Gastroesophageal sphincter (tissue), 3 donors: ENCODE data around the gene CDKL2.

Experiments used
- EP300 ChIP-seq: sonication (generic); formaldehyde crosslinking; IDR thresholded peaks from one replicate; pipeline ENCODE4 v1.6.1; 2017; ENCODE audit warnings: antibody characterized with exemption, mild to moderate bottlenecking
- POLR2A ChIP-seq, 2 donors: fragments of 450-650 bp; IDR thresholded peaks; one replicate each; pipeline ENCODE4 v1.6.1; 2017; ENCODE audit warnings: antibody characterized with exemption in 2 of 2, mild to moderate bottlenecking in 2 of 2, moderate library complexity in 1 of 2
- POLR2AphosphoS5 ChIP-seq: sonication (generic); formaldehyde crosslinking; IDR thresholded peaks from one replicate; pipeline ENCODE4 v1.6.1; 2017; ENCODE audit warnings: antibody characterized with exemption
- TF ChIP-seq, protein P1 (sequence below), 4 experiments: fragments of 200-600 bp in 2 of 4; fragments of 450-650 bp in 2 of 4; sonication (generic) in 1 of 4; IDR thresholded peaks; one replicate each; pipeline ENCODE4 v1.5.1; 2017 to 2019; ENCODE audit warnings: antibody characterized with exemption in 4 of 4, mild to moderate bottlenecking in 2 of 4, moderate library complexity in 2 of 4

- TF ChIP-seq, protein P1, sequence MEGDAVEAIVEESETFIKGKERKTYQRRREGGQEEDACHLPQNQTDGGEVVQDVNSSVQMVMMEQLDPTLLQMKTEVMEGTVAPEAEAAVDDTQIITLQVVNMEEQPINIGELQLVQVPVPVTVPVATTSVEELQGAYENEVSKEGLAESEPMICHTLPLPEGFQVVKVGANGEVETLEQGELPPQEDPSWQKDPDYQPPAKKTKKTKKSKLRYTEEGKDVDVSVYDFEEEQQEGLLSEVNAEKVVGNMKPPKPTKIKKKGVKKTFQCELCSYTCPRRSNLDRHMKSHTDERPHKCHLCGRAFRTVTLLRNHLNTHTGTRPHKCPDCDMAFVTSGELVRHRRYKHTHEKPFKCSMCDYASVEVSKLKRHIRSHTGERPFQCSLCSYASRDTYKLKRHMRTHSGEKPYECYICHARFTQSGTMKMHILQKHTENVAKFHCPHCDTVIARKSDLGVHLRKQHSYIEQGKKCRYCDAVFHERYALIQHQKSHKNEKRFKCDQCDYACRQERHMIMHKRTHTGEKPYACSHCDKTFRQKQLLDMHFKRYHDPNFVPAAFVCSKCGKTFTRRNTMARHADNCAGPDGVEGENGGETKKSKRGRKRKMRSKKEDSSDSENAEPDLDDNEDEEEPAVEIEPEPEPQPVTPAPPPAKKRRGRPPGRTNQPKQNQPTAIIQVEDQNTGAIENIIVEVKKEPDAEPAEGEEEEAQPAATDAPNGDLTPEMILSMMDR (IDR thresholded peaks at IDR 0.05) = no peak
- TF ChIP-seq POLR2A (IDR thresholded peaks at IDR 0.05) (no peak), EP300 (no peak), POLR2AphosphoS5 (no peak)
Measured at GRCh38 chr4:75552452-75552851, 77.9 kb downstream of the CDKL2 start.
